HTR-8/SVneo (cell line): Measurements from ENCODE around the gene LRRN2.
A peak's percentile ranks its signal among the peaks of the same experiment; 100 is the strongest.
"Not testable (repeated sequence)": the region's sequence is repeated elsewhere in the genome, so short reads cannot be mapped to it uniquely, and the experiment has no call there.

Experiments used
- DNase-seq: peaks from one replicate; pipeline ENCODE4 v3.0.0; 2011; ENCODE audit warnings: low spot score, mixed read lengths; ENCODE audit not compliant: insufficient read length
- FAIRE-seq: peaks from 2 replicates; lab custom pipeline; 2011; peaks lifted over from hg19 to GRCh38; lab: Jason Lieb, UNC

The LRRN2 gene

DNA sequence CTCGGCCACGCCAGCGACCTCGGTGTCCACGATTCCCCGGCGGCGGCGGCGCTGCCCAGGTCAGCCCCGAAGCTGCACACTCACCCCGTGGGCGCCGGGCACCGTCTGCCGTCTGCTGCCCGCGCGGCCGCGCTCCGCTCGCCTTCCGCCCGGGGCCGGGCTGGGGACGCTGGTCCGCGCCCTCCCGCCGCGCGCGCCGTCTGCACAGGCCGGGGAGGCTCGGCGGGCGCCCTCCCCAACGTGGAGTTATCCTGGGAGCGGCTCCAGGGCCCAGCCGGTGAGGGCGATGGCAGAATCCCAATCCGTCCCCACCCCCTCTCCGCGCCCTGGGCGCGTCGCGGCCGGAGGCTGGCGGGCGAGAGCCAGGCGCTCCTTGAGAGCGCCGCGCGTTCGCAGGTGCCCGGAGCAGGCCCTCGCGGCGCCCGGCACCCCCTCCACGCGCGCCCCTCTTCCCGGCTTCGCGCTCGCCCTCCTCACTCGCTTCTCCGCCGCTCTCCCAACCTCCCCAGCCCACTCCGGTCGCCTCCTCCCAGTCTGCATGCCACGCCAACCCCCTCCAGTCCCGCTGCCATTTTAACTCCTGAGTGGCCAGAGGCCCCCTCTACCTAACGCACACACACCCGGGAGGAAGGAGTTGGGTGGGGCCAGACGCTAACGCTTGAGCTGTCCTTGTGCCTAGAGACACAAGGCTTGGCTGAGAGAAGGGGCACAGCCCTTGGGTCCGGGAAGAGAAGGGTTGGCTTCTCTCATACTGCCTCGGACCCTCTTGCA, at the start of gene LRRN2:
Gene LRRN2 (minus strand): TSS at position 503 of the 771 bp plus-strand sequence. CDS start 65,746 bp downstream, outside the sequence.
- peak; percentile 47 for DNase-seq
- FAIRE-seq, result no peak

DNA sequence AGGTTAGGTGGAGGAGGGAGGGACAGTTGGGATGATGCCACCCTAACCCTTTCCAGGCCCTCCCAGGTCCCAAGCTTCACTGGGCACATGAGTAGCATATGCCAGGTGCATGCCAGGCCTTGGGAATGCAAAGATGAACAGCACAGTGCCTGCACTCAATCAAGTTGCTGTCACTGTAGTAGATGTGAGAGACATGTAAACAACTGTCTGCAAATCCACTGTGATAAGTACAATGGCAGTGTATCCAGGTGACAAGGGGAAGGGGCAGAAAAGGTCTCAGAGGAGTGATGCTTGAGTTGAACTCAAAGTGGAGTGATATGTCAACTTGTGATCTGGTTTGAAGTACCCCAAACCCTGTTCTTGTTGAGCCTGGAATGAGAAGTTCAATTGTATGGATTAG, 49.5 kb upstream of the LRRN2 start:
- DNase-seq (no peak), FAIRE-seq (no peak)

DNA sequence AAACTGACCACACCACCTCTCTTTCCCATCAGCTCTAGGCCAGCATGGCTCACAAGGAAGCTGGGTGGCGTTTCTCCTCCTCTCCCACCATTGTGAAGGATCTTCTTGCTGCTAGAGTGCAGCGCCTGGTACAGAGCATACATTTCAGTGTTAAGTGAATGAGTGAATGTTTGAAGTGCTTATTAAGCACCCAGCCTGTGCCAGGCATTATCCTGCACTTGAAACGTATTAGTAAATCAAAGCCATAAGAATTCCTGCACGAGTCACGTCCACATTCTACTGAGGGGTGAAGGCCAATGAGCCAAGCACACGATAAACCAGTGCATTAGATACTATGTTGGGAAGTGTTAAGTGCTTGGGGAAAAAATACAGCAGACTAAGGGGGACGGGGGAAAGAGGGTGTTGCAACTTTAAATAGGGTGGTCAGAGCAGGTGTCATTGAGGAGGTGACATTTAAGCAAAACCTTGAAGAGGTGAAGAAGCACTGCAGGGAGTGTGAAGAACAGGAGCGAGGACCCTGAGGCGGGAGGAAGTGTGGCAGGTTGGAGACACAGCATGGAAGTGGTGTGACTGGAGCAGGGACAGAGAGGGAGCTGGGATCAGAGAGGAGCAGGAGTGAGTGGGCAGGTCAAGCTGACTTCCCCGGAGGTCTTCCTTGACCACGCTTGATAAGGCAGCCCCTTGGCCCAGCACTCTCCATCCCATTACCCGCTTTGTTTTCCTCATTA, 48.5 kb upstream of the LRRN2 start:
- no peak for DNase-seq
- no peak for FAIRE-seq

DNA sequence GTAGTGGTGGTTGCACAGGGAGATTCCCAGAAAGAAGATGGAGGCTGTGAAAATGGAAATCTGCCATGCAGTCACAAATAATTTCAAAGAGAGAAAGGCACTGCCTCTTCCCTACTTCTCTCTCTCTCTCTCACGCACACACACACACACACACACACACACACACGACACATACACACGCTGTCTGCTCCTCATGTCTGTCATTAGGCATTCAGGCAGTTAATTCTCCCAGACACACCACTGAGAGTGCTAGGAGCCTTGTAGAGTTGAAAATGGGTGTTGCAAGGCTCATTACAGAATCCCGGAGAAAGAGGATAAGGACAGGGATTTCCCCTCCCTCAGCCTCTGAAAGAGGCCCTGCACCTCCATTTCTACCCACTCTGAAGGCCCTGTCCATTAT, 47.8 kb upstream of the LRRN2 start:
- FAIRE-seq (no peak), DNase-seq (no peak)

DNA sequence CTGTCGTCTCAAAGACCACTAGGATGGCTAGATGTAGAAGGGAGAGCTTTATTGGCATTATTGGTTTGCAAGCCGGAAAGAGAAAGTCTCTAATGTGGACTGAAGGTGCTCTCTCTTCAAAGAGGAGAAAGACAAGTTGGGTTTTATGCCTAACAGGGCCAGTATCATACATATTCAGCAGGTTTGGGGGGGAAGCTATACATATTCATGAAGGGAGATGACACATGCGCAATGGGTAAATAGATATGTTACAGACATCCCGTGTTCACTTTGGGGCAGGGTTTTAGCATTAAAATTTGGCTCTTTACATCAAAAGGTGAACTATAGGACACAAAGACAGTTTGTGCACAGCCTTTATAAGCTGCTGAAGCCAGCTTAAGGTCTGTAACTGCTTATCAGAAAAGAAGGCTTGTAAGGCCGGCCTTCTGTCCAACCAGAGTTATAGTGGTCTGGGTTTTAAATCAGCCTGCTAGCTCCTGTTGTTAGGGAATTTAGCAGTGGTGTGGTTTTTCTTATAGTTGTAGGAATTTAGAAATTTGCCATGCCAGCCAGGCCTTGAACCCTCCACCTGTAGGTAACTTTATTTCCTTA, 46.5 kb upstream of the LRRN2 start:
- DNase-seq (no peak), FAIRE-seq (no peak)

- no peak for DNase-seq
- no peak for FAIRE-seq
Measured at GRCh38 chr1:204731509-204731908, 46.0 kb upstream of the LRRN2 start.

DNA sequence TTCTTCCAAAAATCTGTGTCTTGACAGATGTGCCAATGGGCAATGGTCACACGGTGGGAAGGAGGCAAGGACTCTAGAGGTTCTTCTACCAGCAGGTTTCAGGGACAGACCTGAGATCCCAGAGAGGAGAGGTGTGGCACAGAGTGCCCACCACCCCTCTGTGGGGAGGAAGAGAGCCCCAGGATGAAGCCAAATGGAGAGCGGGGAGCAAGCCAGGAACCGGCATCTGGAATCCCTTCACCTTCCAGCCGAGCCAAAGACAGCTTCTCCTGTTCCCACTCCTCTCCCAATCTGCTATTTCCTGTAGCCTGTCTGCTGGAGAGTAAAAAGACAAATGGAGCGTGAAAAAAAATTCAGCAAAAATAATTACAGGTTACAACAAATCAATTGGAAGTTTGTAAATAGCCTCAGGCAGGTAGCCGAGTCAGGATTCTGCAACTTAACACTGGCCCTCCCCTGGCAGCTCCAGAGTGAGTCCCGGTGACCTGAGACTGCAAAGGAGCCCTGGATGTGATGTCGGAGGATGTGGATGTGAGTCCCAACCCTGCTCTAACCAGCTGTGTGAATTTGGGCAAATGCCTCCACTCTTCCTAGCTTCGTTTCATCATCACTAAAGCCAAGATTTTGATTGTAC, 45.4 kb upstream of the LRRN2 start:
- DNase-seq (no peak), FAIRE-seq (no peak)

DNA sequence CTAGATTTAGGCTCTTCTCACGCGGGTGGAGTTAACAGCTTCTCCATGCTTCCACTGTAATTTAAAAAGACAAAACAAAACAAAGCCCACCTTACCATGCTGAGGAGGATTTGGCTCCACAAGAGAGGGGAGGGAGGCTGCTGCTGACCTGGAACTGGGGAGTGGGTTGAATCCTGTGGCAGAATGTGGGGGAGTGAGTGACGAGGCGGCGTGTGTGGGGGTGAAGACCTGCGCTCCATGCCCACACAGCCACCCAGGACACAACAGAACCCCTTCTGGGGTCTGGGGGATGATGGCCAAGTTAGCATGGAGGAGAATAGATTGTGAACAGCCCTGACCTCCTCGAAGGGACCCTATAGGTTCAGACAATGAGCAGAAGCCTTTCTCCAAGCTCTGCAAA, 44.0 kb upstream of the LRRN2 start:
- DNase-seq (no peak), FAIRE-seq (no peak)

- DNase-seq (no peak), FAIRE-seq (no peak)
Measured at GRCh38 chr1:204728456-204728855, 42.9 kb upstream of the LRRN2 start.

GRCh38 chr1:204728045-204728444, 42.5 kb upstream of the LRRN2 start:
- FAIRE-seq, result no peak

DNA sequence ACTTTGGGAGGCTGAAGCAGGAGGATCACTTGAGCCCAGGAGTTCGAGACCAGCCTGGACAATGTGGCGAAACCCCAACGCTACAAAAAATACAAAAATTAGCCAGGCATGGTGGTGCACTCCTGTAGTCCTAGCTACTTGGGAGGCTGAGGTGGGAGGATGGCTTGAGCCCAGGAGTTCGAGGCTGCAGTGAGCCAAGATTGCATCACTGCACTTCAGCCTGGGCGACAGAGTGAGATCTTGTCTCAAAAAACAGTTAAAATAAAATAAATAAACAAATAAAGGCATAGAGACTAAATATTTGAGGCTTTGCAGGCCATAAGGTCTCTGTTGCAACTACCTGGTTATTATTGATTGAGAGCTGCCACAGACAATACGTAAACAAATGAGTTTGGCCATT, 41.9 kb upstream of the LRRN2 start:
- not testable (repeated sequence) for FAIRE-seq, DNase-seq

More at GRCh38 chr1:204728045-204728444, 42.5 kb upstream of the LRRN2 start:
- no peak for DNase-seq

DNA sequence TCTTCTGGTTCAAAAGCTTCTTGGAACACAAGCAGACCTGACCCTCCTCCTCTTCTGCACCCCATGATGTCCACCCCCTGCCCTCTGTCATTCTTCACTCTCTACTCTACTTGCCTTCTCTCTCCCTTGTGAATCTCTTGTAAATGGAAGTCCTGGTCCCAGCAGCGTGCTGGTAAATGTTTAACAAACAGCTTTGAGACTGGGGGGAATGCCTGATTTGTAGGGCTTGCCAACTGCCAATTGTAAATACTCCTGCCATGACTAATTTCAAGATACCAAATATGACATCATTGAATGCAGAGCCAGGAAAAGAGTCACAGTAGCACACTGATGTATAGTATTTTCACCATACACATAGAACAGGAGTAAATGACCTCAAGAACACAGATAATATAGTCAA, 40.9 kb upstream of the LRRN2 start:
- FAIRE-seq, result no peak
- peak; percentile 38 for DNase-seq

GRCh38 chr1:204725821-204726448, 40.4 kb upstream of the LRRN2 start:
- DNase-seq, result no peak
- FAIRE-seq, result no peak

DNA sequence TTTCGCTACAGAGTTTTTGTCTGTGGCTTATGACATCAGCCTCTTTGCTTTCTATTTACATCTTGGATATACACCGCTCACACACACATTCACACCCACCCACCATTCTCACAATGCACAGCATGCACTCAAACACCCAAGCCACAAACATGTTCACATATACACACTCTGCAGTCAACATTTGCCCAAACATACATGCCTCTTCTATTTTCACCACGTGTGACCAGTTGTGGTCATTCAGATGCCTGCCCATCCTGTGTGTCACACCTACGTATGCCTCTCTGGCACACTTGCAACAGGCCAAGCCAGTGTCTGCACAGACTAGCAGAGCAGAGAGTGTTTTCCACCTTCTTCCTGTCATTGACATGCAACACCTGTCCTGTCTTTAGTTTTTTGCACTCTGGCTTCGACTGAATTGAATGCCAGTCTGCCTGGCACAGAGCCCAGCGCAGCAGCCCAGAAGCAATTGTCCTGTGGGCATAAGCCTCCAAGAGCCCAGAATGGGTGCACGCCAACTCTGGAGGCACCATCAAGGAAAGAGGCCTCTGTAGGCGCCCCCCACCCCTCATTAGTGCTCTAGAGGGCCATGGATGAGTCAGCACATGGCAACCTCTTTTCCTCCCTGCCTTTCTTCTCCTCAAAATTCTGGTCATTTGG, 37.7 kb upstream of the LRRN2 start:
- DNase-seq (no peak), FAIRE-seq (no peak)

DNA sequence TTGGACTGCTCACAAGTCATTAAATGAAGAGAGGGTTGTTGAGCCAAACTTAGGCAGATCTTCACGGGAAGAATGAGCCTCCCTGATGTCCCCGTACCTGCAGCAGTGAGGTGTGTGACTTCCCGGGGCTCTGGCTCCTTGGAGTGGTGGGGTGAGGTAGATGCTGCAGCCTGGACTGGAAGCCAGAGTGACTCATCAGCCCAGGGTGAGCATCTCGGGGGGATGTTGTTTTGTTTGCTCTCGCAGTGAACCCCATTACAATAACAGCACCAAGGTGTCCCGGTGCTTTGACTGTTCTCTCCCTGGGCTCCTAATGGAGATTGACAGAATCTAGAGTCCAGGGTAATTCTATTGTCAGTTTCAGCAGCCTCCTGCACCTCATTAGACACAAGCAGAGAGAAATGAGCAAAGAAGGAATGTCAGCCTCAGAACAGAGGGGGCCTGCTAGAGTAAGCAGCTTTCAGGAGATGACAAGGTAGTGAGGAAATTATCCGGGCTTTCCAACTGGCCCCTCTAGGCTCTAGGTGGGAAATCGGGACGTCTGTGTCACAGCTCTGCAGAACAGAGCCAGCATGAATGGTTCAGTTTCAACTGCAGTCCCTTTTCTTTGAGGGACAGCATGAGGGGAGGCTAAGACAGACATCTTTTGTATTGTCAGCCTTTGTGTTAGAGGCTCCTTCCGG, 36.0 kb upstream of the LRRN2 start:
- FAIRE-seq, result no peak

DNA sequence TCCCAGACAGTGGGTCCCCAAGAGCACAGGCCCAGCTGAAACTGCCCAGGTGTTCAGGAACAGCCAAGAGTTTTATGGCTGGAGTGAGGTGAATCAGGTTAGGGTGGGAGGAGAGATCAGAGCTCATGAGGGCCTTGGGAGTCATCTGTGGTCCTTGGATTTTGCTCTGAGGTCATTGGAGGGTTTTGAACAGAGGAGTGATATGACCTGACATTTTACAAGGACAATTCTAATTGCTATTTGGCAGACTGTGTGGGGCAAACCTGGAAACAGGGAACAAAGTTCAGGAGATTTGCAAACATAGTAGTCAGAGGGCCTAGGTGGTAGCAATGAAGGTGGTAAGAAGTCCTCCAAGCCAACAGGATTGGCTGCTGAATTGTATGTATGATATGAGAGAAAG, 31.1 kb upstream of the LRRN2 start:
- DNase-seq, result no peak
- no peak for FAIRE-seq

More for the DNA sequence above, 36.0 kb upstream of the LRRN2 start:
- DNase-seq, result no peak

DNA sequence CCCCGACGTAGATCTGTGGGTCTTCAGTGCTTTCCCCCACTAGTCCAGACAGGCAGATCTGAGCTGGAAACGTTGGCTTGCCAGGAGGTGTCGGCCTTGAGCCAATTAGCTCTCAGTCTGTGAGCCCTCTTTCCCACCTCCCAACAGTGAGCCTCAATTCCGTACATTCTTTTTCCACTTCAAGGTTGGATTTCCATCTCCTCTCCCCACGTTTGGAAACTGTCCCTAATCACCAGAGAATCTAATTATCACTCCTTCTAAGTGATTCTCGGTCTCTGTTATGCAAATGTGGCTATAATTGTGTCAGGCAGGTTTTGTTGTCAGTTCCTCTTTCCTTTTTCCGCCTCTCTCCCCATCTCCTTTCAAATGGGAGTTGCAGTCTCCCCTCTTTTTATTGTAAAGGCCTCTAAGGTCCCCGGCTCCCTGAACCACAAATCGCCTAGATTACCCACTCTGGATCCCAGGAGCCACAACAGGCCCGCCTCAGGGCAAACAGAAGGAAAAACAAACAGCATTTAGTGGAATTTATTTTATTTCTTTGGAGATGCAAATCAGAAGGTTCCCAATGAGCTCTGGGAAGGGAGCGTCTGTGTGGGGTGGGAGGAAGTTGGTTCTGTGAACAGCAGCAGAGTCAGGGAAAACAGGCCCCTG, 29.4 kb upstream of the LRRN2 start:
- FAIRE-seq, result no peak
- no peak for DNase-seq

DNA sequence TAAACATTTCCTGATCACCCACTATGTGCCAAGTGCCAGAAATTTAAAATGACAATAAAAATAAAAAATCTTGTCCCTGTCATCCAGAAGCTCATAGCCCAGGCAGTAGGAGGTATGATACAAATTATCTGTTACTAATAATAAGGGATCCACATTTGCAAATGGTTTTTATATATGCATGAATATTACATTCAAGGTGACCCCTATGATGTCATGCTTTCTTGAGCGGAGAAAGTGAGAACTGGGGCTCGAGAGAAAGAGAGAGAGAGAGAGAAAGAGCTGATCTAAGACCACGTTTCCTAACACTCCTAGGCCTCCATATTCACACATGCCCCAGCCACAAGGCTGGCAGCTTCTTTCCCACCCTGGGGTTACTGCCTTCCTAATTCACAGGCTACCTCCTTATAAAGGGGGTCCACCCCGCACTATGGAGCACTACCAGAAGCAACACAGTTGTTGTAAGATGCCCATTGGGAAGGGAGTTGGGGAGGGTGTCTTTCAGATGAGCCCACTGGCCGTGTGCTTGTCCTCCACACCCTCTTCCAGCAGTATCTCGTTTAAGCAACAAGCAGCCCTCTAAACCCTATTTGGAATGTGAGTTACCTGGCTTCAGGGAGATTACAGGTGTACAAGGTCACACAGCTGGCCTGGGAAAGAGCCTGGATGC, 28.8 kb upstream of the LRRN2 start:
- FAIRE-seq (no peak), DNase-seq (no peak)
